Endothelial cell (in vitro differentiated cells): ENCODE results near the gene CRTC3. TPM values are rescaled to one million over a fixed set of nuclear protein-coding genes. Genes with fewer than 3 reads are reported as not detected.
"Not testable (repeated sequence)": the region's sequence is repeated elsewhere in the genome, so short reads cannot be mapped to it uniquely, and the experiment has no call there.

Source experiments
- DNase-seq: peaks from one replicate; pipeline ENCODE4 v3.0.0; 2021; ENCODE audit warnings: low spot score
- H3K27ac Mint-ChIP-seq: one replicate; pipeline ENCODE4 v1.8.0; 2021; ENCODE audit warnings: mixed read lengths, inconsistent platforms; ENCODE audit not compliant: unreplicated experiment
- H3K27me3 Mint-ChIP-seq: one replicate; pipeline ENCODE4 v1.8.0; 2021; ENCODE audit warnings: mild to moderate bottlenecking, moderate library complexity, mixed read lengths, inconsistent platforms; ENCODE audit not compliant: unreplicated experiment
- H3K36me3 Mint-ChIP-seq: one replicate; pipeline ENCODE4 v1.8.0; 2021; ENCODE audit warnings: mild to moderate bottlenecking, low read depth, mixed read lengths, inconsistent platforms; ENCODE audit not compliant: unreplicated experiment
- H3K4me1 Mint-ChIP-seq: one replicate; pipeline ENCODE4 v1.8.0; 2021; ENCODE audit warnings: mild to moderate bottlenecking, mixed read lengths, inconsistent platforms; ENCODE audit not compliant: unreplicated experiment
- H3K4me3 Mint-ChIP-seq: one replicate; pipeline ENCODE4 v1.8.0; 2021; ENCODE audit warnings: mild to moderate bottlenecking, mixed read lengths, inconsistent platforms; ENCODE audit not compliant: unreplicated experiment
- H3K9me3 Mint-ChIP-seq: one replicate; pipeline ENCODE4 v1.8.0; 2021; ENCODE audit warnings: mixed read lengths, inconsistent platforms; ENCODE audit not compliant: unreplicated experiment
- total RNA-seq: library from RNA; stranded (reverse); fragmentation: NEBNext Ultra II Directional; extraction: Animal tissue kit (Norgen Biotek cat#: 25700); gene quantifications from one replicate; pipeline ENCODE4 v1.2.1, GENCODE V29; 2021; ENCODE audit not compliant: unreplicated experiment
- TF ChIP-seq, protein P1 (sequence below): fragments of 200-600 bp; sonication (generic); IDR thresholded peaks from one replicate; pipeline ENCODE4 v1.5.0; 2021; ENCODE audit warnings: antibody characterized with exemption; ENCODE audit not compliant: unreplicated experiment

CRTC3 gene
- total RNA-seq, 1 donor from 2014 or later, result 27.1 TPM

DNA sequence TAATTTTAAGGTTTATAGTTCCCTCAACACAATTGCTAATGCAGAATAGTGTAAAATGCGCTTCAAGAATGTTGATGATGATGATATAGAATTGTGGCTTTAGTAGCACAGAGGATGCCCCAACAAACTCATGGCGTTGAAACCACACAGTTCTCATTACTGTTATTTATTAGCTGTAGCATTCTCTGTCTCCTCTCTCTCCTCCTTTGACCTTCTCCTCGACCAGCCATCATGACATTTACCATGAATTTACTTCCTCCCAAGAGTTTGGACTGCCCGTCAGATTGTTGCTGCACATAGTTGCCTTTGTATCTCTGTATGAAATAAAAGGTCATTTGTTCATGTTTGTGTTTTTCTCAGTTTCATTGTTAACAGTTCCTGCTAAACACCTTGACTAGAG lies 27.8 kb upstream of the CRTC3 start:
- H3K9me3 Mint-ChIP-seq, result no peaks in the 10 kb centered on the region
- H3K27me3 Mint-ChIP-seq, result no peaks in the 10 kb centered on the region
- H3K4me1 Mint-ChIP-seq, result no peaks in the 10 kb centered on the region
- no peak for DNase-seq
- H3K4me3 Mint-ChIP-seq, result no peak overlapping the region
- no peak overlapping the region for H3K27ac Mint-ChIP-seq
- TF ChIP-seq, protein P1, sequence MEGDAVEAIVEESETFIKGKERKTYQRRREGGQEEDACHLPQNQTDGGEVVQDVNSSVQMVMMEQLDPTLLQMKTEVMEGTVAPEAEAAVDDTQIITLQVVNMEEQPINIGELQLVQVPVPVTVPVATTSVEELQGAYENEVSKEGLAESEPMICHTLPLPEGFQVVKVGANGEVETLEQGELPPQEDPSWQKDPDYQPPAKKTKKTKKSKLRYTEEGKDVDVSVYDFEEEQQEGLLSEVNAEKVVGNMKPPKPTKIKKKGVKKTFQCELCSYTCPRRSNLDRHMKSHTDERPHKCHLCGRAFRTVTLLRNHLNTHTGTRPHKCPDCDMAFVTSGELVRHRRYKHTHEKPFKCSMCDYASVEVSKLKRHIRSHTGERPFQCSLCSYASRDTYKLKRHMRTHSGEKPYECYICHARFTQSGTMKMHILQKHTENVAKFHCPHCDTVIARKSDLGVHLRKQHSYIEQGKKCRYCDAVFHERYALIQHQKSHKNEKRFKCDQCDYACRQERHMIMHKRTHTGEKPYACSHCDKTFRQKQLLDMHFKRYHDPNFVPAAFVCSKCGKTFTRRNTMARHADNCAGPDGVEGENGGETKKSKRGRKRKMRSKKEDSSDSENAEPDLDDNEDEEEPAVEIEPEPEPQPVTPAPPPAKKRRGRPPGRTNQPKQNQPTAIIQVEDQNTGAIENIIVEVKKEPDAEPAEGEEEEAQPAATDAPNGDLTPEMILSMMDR, result no peak
- peaks cover 18% of the 10 kb centered on the region for H3K36me3 Mint-ChIP-seq

DNA sequence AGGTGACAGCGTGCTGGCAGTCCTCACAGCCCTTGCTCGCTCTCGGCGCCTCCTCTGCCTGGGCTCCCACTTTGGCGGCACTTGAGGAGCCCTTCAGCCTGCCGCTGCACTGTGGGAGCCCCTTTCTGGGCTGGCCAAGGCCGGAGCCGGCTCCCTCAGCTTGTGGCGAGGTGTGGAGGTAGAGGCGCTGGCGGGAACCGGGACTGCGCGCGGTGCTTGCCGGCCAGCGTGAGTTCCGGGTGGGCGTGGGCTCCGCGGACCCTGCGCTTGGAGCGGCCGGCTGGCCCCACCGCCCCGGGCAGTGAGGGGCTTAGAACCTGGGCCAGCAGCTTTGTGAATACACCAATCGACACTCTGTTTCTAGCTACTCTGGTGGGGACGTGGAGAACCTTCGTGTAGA lies 18.9 kb upstream of the CRTC3 start:
- H3K36me3 Mint-ChIP-seq, H3K4me1 Mint-ChIP-seq: not testable (repeated sequence)

DNA sequence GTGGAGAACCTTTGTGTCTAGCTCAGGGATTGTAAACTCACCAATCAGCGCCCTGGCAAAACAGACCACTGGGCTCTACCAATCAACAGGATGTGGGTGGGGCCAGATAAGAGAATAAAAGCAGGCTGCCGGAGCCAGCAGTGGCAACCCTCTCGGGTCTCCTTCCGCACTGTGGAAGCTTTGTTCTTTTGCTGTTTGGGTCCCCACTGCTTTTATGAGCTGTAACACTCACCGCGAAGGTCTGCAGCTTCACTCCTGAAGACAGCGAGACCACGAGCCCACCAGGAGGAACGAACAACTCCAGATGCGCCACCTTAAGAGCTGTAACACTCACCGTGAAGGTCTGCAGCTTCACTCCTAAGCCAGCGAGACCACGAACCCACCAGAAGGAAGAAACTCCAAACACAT lies 18.5 kb upstream of the CRTC3 start:
- not testable (repeated sequence) for H3K4me1 Mint-ChIP-seq, H3K9me3 Mint-ChIP-seq, DNase-seq, H3K36me3 Mint-ChIP-seq, H3K27ac Mint-ChIP-seq, H3K4me3 Mint-ChIP-seq, H3K27me3 Mint-ChIP-seq

More for the DNA sequence above, 18.9 kb upstream of the CRTC3 start:
- not testable (repeated sequence) for H3K4me3 Mint-ChIP-seq, DNase-seq, H3K27ac Mint-ChIP-seq, H3K9me3 Mint-ChIP-seq, H3K27me3 Mint-ChIP-seq

DNA sequence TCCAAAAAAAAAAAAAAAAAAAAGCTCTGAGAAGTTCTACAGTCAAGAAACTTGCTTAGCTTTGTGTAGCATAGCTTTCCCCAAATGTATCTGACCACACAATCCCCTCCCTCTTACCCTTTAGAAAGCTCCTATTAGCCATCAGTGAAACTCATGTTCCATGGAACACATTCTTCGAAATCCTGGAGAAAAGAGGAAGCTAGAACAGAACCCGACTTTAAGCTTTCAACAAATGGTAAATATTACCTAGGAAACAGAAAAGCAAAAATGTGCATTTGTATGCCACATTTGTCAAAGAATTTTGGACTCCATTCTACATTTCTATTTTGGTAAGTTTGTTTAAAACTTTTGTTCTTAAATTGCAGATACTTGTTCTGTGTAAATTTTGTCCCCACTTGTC lies 17.4 kb upstream of the CRTC3 start:
- Mint-ChIP-seq H3K27ac (peak overlapping the region; percentile 52), H3K36me3 (peaks cover 7% of the 10 kb centered on the region), H3K4me3 (no peak overlapping the region), H3K4me1 (no peaks in the 10 kb centered on the region), H3K27me3 (no peaks in the 10 kb centered on the region), H3K9me3 (no peaks in the 10 kb centered on the region)
- DNase-seq, result no peak
- TF ChIP-seq, protein P1, result no peak

DNA sequence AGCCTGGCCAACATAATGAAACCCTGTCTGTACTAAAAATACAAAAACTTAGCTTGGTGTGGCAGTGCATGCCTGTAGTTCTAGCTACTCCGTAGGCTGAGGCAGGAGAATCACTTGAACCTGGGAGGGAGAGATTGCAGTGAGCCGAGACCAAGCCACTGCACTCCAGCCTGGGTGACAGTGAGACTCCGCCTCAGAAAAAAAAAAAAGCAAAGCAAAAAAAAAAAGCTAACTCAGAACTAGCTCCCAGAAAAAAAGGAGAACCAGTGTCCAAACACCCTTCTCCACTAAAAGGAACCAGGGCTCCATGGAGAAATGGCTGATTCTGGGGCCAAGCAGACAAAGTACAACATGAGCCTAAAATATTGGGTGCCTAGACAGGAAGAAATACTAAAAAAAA lies 16.7 kb upstream of the CRTC3 start:
- TF ChIP-seq, protein P1, result no peak
- Mint-ChIP-seq H3K4me1 (no peaks in the 10 kb centered on the region), H3K27me3 (no peaks in the 10 kb centered on the region), H3K27ac (no peak overlapping the region), H3K4me3 (no peak overlapping the region), H3K36me3 (peaks cover 7% of the 10 kb centered on the region), H3K9me3 (no peaks in the 10 kb centered on the region)
- DNase-seq, result no peak

DNA sequence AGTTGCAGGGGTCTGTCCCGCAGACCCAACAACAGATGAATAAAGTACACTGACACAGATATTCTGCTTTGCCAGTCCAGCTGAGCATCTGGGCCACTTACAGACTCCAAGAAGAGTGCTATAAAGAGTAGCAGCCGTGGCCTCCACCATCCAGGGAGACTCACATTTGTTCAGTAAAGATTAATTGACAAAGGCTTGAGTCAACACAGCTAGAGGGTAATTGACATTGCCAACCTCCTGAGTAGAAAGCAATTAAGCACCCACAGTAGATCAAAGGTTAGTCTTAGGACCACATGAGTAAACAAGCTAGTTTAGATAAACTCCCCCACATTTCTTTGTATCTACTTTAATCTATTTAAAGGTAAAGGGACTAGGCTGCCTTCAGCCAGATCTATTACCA lies 16.3 kb upstream of the CRTC3 start:
- Mint-ChIP-seq H3K36me3 (peaks cover 7% of the 10 kb centered on the region), H3K4me3 (no peak overlapping the region), H3K27ac (no peak overlapping the region), H3K9me3 (no peaks in the 10 kb centered on the region), H3K4me1 (no peaks in the 10 kb centered on the region), H3K27me3 (no peaks in the 10 kb centered on the region)
- TF ChIP-seq, protein P1, result no peak
- DNase-seq, result no peak

DNA sequence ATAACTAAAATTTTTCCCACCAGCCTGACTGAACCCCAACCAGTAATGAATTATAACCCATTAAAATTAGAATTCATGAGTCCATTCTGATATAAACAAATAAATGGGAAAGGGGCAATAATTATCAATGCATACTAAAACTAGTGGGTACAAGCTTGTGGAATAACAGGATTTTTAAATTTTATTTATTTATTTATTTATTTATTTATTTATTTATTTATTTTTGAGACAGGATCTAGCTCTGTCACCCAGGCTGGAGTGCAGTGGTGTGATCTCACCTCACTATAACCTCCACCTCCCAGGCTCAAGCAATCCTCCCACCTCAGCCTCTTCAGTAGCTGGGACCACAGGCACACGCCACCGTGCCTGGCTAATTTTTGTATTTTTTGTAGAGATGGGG lies 15.8 kb upstream of the CRTC3 start:
- not testable (repeated sequence) for H3K4me3 Mint-ChIP-seq, H3K27me3 Mint-ChIP-seq, H3K4me1 Mint-ChIP-seq, DNase-seq, H3K9me3 Mint-ChIP-seq, H3K36me3 Mint-ChIP-seq, H3K27ac Mint-ChIP-seq
